ENCODE data around the gene ANKRD11. TPM values are rescaled to one million over a fixed set of nuclear protein-coding genes. Genes with fewer than 3 reads are reported as not detected.
A peak's percentile ranks its signal among the peaks of the same experiment; 100 is the strongest.
"Not testable (repeated sequence)": the region's sequence is repeated elsewhere in the genome, so short reads cannot be mapped to it uniquely, and the experiment has no call there.

Gene ANKRD11
- total RNA-seq, 1 donor from 2014 or later: 178 TPM

- Mint-ChIP-seq H3K9me3 (ENCODE audit: low read depth) (no peaks in the 10 kb centered on the region), H3K36me3 (ENCODE audit: insufficient read depth) (peaks cover 13% of the 10 kb centered on the region), H3K4me1 (ENCODE audit: low read depth) (no peaks in the 10 kb centered on the region), H3K4me3 (ENCODE audit: low read depth) (no peak overlapping the region), H3K27me3 (no peaks in the 10 kb centered on the region), H3K27ac (no peak overlapping the region)
- TF ChIP-seq CTCF (IDR thresholded peaks at IDR 0.05; ENCODE audit: unreplicated experiment): no peak
- no peak for DNase-seq (ENCODE audit: low spot score, unreplicated experiment)
Observed at GRCh38 chr16:89303617-89304016, 186.7 kb downstream of the ANKRD11 start.

- Mint-ChIP-seq H3K27ac (peak overlapping the region; percentile 80), H3K9me3 (ENCODE audit: low read depth) (no peaks in the 10 kb centered on the region), H3K4me3 (ENCODE audit: low read depth) (no peak overlapping the region), H3K4me1 (ENCODE audit: low read depth) (peaks cover 7% of the 10 kb centered on the region), H3K27me3 (no peaks in the 10 kb centered on the region), H3K36me3 (ENCODE audit: insufficient read depth) (peaks cover 13% of the 10 kb centered on the region)
- no peak for DNase-seq (ENCODE audit: low spot score, unreplicated experiment)
- TF ChIP-seq CTCF (IDR thresholded peaks at IDR 0.05; ENCODE audit: unreplicated experiment): no peak
Observed at GRCh38 chr16:89300976-89301360, 189.4 kb downstream of the ANKRD11 start.

GRCh38 chr16:89300311-89300975 is 189.9 kb downstream of the ANKRD11 start:
- H3K36me3 Mint-ChIP-seq (ENCODE audit: insufficient read depth): peaks cover 13% of the 10 kb centered on the region
- no peak overlapping the region for H3K4me3 Mint-ChIP-seq (ENCODE audit: low read depth)
- H3K4me1 Mint-ChIP-seq (ENCODE audit: low read depth): peaks cover 7% of the 10 kb centered on the region
- no peaks in the 10 kb centered on the region for H3K9me3 Mint-ChIP-seq (ENCODE audit: low read depth)
- no peaks in the 10 kb centered on the region for H3K27me3 Mint-ChIP-seq
- peak overlapping the region; percentile 80 for H3K27ac Mint-ChIP-seq
- TF ChIP-seq CTCF (IDR thresholded peaks at IDR 0.05; ENCODE audit: unreplicated experiment): no peak
- DNase-seq (ENCODE audit: low spot score, unreplicated experiment): no peak

- not testable (repeated sequence) for DNase-seq (ENCODE audit: low spot score, unreplicated experiment); H3K4me3 Mint-ChIP-seq (ENCODE audit: low read depth); H3K27ac Mint-ChIP-seq; H3K4me1 Mint-ChIP-seq (ENCODE audit: low read depth); H3K9me3 Mint-ChIP-seq (ENCODE audit: low read depth); H3K27me3 Mint-ChIP-seq
- H3K36me3 Mint-ChIP-seq (ENCODE audit: insufficient read depth): peaks cover 13% of the 10 kb centered on the region
Observed at GRCh38 chr16:89299357-89300111, 190.8 kb downstream of the ANKRD11 start.

GRCh38 chr16:89298623-89299225 is 191.6 kb downstream of the ANKRD11 start:
- DNase-seq (ENCODE audit: low spot score, unreplicated experiment): no peak
- peak overlapping the region; percentile 74 for H3K27ac Mint-ChIP-seq
- peaks cover 7% of the 10 kb centered on the region for H3K4me1 Mint-ChIP-seq (ENCODE audit: low read depth)
- no peaks in the 10 kb centered on the region for H3K9me3 Mint-ChIP-seq (ENCODE audit: low read depth)
- no peak for TF ChIP-seq CTCF (IDR thresholded peaks at IDR 0.05; ENCODE audit: unreplicated experiment)
- peaks cover 8% of the 10 kb centered on the region for H3K36me3 Mint-ChIP-seq (ENCODE audit: insufficient read depth)
- no peaks in the 10 kb centered on the region for H3K27me3 Mint-ChIP-seq
- H3K4me3 Mint-ChIP-seq (ENCODE audit: low read depth): no peak overlapping the region

Data from progenitor cell of endocrine pancreas (in vitro differentiated cells).